ENCODE data around the gene PDE4D. TPM values are rescaled to one million over a fixed set of nuclear protein-coding genes. Genes with fewer than 3 reads are reported as not detected.

Gene PDE4D
- total RNA-seq, 1 donor from 2014 or later, result 50.0 TPM

- Mint-ChIP-seq H3K4me3 (no peak overlapping the region), H3K4me1 (ENCODE audit: unreplicated experiment) (peaks cover 9% of the 10 kb centered on the region), H3K27ac (no peak overlapping the region), H3K27me3 (no peaks in the 10 kb centered on the region), H3K9me3 (peaks cover 5% of the 10 kb centered on the region), H3K36me3 (peaks cover 10% of the 10 kb centered on the region)
- DNase-seq (ENCODE audit: extremely low spot score, unreplicated experiment), result no peak
- no peak for TF ChIP-seq CTCF (conservative IDR thresholded peaks at IDR 0.05)
Measured at GRCh38 chr5:59207401-59207800, 686.1 kb downstream of the PDE4D start.

- Mint-ChIP-seq H3K27me3 (no peaks in the 10 kb centered on the region), H3K36me3 (peaks cover 10% of the 10 kb centered on the region), H3K27ac (no peak overlapping the region), H3K4me1 (ENCODE audit: unreplicated experiment) (peaks cover 9% of the 10 kb centered on the region), H3K9me3 (peaks cover 5% of the 10 kb centered on the region), H3K4me3 (no peak overlapping the region)
- DNase-seq (ENCODE audit: extremely low spot score, unreplicated experiment), result no peak
- TF ChIP-seq CTCF (conservative IDR thresholded peaks at IDR 0.05), result no peak
Measured at GRCh38 chr5:59206132-59206581, 687.4 kb downstream of the PDE4D start.

- no peaks in the 10 kb centered on the region for H3K4me1 Mint-ChIP-seq (ENCODE audit: unreplicated experiment)
- no peak for DNase-seq (ENCODE audit: extremely low spot score, unreplicated experiment)
- H3K27ac Mint-ChIP-seq, result no peak overlapping the region
- no peaks in the 10 kb centered on the region for H3K27me3 Mint-ChIP-seq
- no peak for TF ChIP-seq CTCF (conservative IDR thresholded peaks at IDR 0.05)
- no peak overlapping the region for H3K4me3 Mint-ChIP-seq
- peaks cover 5% of the 10 kb centered on the region for H3K9me3 Mint-ChIP-seq
- H3K36me3 Mint-ChIP-seq, result peaks cover 10% of the 10 kb centered on the region
Measured at GRCh38 chr5:59204114-59204897, 689.2 kb downstream of the PDE4D start.

GRCh38 chr5:59199868-59200267 lies 693.7 kb downstream of the PDE4D start:
- Mint-ChIP-seq H3K4me1 (ENCODE audit: unreplicated experiment) (no peaks in the 10 kb centered on the region), H3K36me3 (peaks cover 4% of the 10 kb centered on the region), H3K27me3 (no peaks in the 10 kb centered on the region), H3K9me3 (peaks cover 5% of the 10 kb centered on the region), H3K27ac (no peak overlapping the region), H3K4me3 (no peak overlapping the region)
- no peak for TF ChIP-seq CTCF (conservative IDR thresholded peaks at IDR 0.05)
- DNase-seq (ENCODE audit: extremely low spot score, unreplicated experiment), result no peak

- no peak for TF ChIP-seq CTCF (conservative IDR thresholded peaks at IDR 0.05)
- H3K36me3 Mint-ChIP-seq, result peaks cover 9% of the 10 kb centered on the region
- peaks cover 5% of the 10 kb centered on the region for H3K9me3 Mint-ChIP-seq
- no peak for DNase-seq (ENCODE audit: extremely low spot score, unreplicated experiment)
- H3K4me1 Mint-ChIP-seq (ENCODE audit: unreplicated experiment), result no peaks in the 10 kb centered on the region
- no peak overlapping the region for H3K27ac Mint-ChIP-seq
- H3K4me3 Mint-ChIP-seq, result no peak overlapping the region
- H3K27me3 Mint-ChIP-seq, result no peaks in the 10 kb centered on the region
Measured at GRCh38 chr5:59198832-59199231, 694.7 kb downstream of the PDE4D start.

Measured in type B pancreatic cell (in vitro differentiated cells).